DLD1 (cell line): ENCODE measurements around the gene PRRT1B.
"Not testable (repeated sequence)": the region's sequence is repeated elsewhere in the genome, so short reads cannot be mapped to it uniquely, and the experiment has no call there.

Source experiments
- in situ Hi-C: cut with HindIII; loops from 2 replicates; pipeline ENCODE4 v1.10.0; 2017; ENCODE audit warnings: low sequenced_read_pairs

Gene PRRT1B

DNA sequence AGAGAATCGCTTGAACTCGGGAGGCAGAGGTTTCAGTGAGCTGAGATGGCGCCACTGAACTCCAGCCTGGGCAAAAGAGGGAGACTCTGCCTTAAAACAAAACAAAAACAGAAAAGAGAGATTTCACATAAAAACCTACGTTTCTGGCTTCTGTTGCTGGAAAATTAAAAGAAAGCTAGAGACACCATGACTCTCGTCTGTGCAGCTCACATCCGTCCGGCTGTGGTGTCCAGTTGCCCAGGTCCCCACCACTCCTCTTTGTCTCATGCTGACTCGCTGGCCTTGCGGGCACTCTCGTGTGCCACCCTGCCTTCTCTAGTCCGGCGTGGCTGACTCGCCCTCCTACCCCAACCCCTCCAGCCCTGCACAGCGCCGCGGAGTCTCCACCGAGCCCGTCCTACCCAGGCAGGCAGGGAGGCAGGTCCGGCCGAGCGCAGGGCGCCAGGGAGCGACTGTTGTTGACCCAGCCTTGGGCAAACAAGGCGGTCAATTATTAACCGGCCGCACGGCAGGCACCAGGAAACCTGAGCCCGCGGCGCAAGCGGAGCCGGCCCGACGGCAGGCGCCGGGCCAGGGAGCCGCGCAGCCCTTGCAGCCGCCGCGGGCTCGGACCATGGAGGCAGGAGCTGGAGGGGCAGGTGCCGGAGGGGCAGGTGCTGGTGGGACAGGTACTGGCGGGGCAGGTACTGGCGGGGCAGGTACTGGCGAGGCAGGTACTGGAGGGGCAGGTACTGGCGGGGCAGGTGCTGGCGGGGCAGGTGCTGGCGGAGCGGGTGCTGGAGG, at the start of gene PRRT1B:
Gene PRRT1B, plus strand, starts transcription at position 521 of the 783 bp plus-strand sequence. Its CDS starts 93 bp downstream, at position 614.
- in situ Hi-C loops: no loop called here

DNA sequence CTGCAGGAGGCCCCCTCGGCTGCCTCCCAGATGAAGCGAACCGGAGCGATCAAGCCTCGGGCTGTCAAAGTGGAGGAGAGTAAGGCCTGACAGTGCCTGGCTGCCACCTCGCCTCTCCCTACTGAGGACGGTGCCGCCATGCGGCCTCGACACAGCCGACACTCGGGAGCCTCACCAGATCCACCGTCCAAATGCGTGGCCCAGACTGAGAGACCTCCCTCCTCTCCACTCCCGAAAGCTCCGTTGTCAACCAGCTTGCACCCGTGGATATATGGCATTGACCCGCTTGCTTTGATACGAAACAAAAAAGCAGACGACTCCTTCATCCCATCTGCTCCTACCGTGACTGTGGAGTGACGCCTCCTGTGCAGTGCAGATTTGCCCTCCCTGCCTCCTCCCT, 49.5 kb upstream of the PRRT1B start:
- in situ Hi-C loops: no loop called here

GRCh38 chr9:131496844-131497405, 48.4 kb upstream of the PRRT1B start:
- in situ Hi-C loops: no loop called here

GRCh38 chr9:131499254-131499767, 46.0 kb upstream of the PRRT1B start:
- in situ Hi-C loops: no loop called here

- in situ Hi-C loops: no loop called here
These were observed 44.9 kb upstream of the PRRT1B start for GRCh38 chr9:131500377-131500776.

- in situ Hi-C loops: no loop called here
These were observed 44.3 kb upstream of the PRRT1B start for GRCh38 chr9:131500939-131501541.

DNA sequence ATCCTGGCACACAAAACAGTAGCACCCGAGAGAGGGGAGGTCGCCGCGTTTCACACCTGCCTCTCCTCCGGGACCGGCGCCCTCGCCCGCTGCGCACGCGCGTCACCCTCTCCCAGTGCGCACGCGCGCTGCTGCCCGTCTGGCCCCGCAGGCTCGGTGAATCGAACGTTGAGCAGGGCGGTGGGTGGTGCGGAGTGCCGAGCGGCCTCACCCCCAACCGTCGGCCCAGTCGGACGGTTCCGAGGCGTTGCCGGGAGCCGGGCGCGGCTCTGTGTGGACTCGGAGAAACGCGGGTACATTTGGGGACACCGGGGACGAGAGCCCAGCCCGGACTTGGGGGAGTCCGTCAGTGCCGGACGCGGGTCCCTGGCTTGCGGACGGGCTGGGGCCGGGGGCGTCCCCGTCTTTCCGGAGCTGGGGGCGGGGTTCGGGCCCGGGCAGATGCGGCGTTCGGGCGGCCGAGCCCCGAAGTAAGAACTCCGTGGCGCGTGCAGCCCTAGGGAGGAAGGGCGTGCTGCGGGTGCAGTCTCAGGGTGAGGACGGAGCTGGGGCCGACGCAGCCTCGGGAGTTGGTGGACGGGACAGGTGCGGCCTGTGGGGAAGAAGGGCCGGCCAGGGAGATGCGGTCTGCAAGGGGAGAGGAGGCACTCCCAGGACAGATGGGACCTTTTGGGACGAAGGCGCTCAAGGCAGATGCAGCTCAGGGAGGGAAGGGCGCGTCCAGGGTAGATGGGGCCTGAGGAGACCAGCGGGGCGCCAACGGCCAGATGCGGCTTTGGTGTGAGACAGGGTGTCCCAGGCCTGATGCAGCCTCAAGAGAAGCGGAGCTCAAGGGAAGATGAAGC, 42.3 kb upstream of the PRRT1B start, which contains the start of gene POMT1:
Gene POMT1, plus strand, starts transcription at position 138 of the 845 bp plus-strand sequence. CDS start 1,301 bp downstream, outside the sequence.
- in situ Hi-C loops: no loop called here

DNA sequence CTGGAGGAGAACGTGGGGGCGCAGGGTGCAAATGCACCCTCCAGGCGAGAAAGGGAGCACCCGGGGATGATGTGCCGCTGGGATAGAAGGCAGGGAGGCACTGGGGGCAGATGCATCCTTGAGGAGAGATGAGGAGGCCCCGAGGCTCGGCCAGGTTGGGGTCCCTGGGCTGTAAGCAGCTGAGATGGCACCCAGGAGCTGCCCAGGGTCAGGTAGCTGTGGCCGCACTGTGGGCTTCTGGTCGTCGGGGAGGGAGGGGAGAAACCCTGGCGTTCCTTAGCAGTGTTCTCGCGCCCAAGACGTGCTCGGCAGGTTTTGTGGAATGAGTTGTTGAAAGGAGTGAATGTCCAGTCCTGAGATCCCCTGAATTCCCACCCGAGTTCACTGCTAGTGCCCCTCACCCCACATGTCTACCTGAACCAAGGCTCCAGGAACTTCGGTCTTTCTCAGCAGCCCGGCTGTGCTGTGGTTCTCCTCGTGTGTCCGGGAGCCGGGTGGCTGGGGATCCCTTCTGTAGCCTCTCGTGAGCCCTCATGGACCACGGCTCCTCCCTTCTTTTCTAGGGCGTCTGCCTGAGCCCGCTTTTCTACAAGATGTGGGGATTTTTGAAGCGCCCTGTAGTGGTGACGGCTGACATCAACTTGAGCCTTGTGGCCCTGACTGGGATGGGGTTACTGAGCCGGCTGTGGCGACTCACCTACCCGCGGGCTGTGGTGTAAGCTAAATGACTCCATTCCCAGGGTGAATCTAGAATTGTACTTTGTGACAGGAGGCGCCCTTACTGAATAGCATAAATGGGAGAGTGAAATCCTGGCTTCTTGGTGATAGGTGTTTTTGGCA, 41.5 kb upstream of the PRRT1B start:
- in situ Hi-C loops: no loop called here

DNA sequence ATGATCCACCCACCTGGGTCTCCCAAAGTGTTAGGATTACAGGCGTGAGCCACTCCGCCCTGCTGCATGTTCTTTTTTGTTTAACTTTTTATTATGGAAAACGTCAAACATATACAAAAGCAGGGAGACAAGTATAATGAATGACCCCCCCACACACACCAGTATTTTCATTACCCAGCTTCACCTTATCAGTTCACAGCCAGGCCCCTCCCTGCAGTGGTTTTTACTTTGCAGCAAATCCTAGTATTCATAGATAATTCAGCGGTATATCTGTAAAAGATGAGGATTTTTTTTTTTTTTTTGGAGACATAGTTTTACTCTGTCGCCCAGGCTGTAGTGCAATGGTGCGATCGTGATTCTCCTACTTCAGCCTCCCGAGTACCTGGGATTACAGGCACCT, 40.3 kb upstream of the PRRT1B start:
- in situ Hi-C loops: no loop called here

- in situ Hi-C loops: no loop called here
These were observed 33.9 kb upstream of the PRRT1B start for GRCh38 chr9:131511416-131511815.

DNA sequence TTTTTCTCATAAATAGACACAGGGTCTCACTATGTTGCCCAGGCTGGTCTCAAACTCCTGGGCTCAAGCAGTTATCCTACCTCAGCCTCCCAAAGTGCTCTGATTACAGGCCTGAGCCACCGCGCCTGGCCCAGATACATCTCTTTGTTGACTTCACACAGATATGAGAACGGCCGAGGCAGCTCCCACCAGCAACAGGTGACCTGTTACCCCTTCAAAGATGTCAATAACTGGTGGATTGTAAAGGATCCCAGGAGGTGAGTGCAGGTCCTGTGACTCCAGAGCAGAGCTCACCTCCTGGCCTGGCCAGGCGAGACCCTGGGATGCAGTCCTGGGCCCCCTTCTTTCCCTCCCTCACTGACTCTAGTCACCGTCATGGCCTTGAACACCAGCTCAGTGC, 33.4 kb upstream of the PRRT1B start:
- in situ Hi-C loops: no loop called here

- in situ Hi-C loops: no loop called here
These were observed 32.1 kb upstream of the PRRT1B start for GRCh38 chr9:131513177-131513576.

DNA sequence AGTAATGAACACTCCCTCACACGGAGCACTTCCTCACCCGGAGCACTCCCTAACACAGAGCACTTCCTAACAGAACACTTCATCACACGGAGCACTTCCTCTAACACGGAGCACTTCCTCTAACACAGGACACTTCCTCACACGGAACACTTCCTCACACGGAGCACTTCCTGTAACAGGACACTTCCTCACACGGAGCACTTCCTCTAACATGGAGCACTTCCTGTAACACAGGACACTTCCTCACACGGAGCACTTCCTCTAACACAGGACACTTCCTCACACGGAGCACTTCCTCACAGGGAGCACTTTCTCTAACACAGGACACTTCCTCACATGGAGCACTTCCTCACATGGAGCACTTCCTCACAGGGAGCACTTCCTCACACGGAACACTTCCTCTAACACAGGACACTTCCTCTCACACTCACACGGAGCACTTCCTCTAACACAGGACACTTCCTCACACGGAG, 29.7 kb upstream of the PRRT1B start:
- in situ Hi-C loops: not testable (repeated sequence)

DNA sequence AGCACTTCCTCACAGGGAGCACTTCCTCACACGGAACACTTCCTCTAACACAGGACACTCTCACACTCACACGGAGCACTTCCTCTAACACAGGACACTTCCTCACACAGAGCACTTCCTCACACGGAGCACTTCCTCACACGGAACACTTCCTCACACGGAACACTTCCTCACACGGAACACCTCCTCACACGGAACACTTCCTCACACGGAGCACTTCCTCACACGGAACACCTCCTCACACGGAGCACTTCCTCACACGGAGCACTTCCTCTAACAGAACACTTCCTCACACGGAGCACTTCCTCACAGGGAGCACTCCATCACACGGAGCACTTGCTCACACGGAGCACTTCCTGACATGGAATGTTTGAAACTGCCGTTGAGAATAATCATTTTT, 29.2 kb upstream of the PRRT1B start:
- in situ Hi-C loops: no loop called here

DNA sequence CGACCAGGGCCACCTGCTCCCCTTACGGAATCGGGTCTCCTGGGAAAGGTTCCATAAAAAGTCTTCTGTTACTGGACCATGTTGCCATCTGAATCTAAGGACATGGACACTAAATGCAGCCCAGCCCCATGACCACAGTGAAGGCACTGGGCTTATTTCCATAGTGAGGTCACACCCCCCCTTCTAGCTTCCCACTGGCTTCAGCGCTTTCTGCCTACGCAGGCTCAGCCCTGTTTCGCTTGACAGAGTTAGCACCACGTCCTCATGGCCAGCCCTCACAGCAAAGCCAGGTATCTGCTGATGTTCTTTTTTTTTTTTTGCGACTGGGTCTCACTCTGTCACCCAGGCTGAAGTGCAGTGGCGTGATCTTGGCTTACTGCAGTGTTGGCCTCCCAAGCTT, 28.4 kb upstream of the PRRT1B start:
- in situ Hi-C loops: no loop called here

DNA sequence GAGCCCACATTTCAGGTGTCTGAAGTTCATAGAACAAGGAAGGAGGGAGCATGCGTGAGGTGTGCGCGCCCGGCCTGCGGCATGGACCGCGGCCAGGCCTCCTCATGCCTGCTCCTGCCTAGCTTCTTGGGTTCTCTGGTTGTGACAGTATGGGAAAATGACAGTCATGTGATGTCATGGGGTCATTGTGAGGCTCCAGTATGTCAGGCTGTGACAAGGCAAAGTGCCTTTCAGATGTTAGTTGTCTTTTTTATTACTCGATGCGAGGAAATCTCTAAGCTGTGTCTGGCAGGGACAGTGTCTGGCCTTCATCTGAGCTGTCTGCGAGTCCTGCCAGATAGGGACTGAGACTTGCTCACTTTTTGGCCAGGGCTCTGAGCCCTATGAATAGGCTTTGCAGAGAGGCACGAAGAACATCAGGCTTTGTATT, 27.5 kb upstream of the PRRT1B start:
- in situ Hi-C loops: no loop called here

GRCh38 chr9:131518553-131518952, 26.8 kb upstream of the PRRT1B start:
- in situ Hi-C loops: no loop called here

GRCh38 chr9:131520503-131520902, 24.8 kb upstream of the PRRT1B start:
- in situ Hi-C loops: no loop called here

GRCh38 chr9:131521203-131521602, 24.1 kb upstream of the PRRT1B start:
- in situ Hi-C loops: no loop called here

DNA sequence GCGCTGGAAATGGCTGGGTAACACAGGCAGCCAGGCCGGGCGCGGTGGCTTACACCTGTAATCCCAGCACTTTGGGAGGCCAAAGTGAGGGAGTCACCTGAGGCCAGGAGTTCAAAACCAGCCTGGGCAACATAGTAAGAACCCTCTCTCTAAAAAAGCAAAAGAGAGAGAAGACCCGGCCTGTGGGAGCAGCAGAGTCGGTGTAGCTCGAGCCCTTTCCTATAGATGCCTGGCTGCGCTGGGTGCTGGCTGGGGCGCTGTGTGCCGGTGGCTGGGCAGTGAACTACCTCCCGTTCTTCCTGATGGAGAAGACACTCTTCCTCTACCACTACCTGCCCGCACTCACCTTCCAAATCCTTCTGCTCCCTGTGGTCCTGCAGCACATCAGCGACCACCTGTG, 23.5 kb upstream of the PRRT1B start:
- in situ Hi-C loops: no loop called here
